DND-41 (cell line): ENCODE results near the gene ANTXR2.

Experiments used
- ATAC-seq: fragments of 200-7000 bp; cut with Tn5 transposase; 3 replicates; pipeline ENCODE4 v1.9.1; 2021; ENCODE audit warnings: low read depth; ENCODE audit not compliant: insufficient read depth
- DNase-seq: peaks from one replicate; pipeline ENCODE4 v3.0.0-alpha.2; 2020
- H2AFZ ChIP-seq: 2 replicates; pipeline ENCODE4 v1.6.0; 2012; ENCODE audit warnings: low read depth, low read length
- H3K27ac ChIP-seq: 2 replicates; pipeline ENCODE4 v1.5.1; 2012; ENCODE audit warnings: low read length, inconsistent platforms
- H3K27me3 ChIP-seq: fragments of 200-600 bp; sonication (generic); 2 replicates; pipeline ENCODE4 v1.6.0; 2012; ENCODE audit warnings: low read length, mild to moderate bottlenecking, inconsistent platforms; ENCODE audit not compliant: insufficient read depth, poor library complexity
- H3K36me3 ChIP-seq: 2 replicates; pipeline ENCODE4 v1.5.1; 2012; ENCODE audit warnings: low read length, inconsistent platforms; ENCODE audit not compliant: insufficient read depth
- H3K4me1 ChIP-seq: 2 replicates; pipeline ENCODE4 v1.5.1; 2012; ENCODE audit warnings: mild to moderate bottlenecking, low read length; ENCODE audit not compliant: insufficient read depth
- H3K4me2 ChIP-seq: 2 replicates; pipeline ENCODE4 v1.6.0; 2012; ENCODE audit warnings: mild to moderate bottlenecking, moderate library complexity, low read length, inconsistent platforms; ENCODE audit not compliant: insufficient read depth
- H3K4me3 ChIP-seq, 2 experiments: fragments of 200-600 bp in 1 of 2; shearing (Covaris generic) in 1 of 2; 2 replicates each; pipeline ENCODE4 v1.5.1; 2012 to 2016; ENCODE audit warnings: inconsistent platforms in 2 of 2, low read length in 2 of 2, mild to moderate bottlenecking in 2 of 2, low read depth in 1 of 2, moderate library complexity in 1 of 2
- H3K79me2 ChIP-seq: 2 replicates; pipeline ENCODE4 v1.6.0; 2012; ENCODE audit warnings: low read length, inconsistent platforms; ENCODE audit not compliant: insufficient read depth
- H3K9ac ChIP-seq: 2 replicates; pipeline ENCODE4 v1.6.0; 2012; ENCODE audit warnings: low read depth, mild to moderate bottlenecking, inconsistent platforms, low read length, moderate library complexity
- H3K9me3 ChIP-seq: 2 replicates; pipeline ENCODE4 v1.5.1; 2012; ENCODE audit warnings: low read length, moderate library complexity, mild to moderate bottlenecking, inconsistent platforms; ENCODE audit not compliant: insufficient read depth, severe bottlenecking
- H4K20me1 ChIP-seq: 2 replicates; pipeline ENCODE4 v1.6.0; 2012; ENCODE audit warnings: low read length; ENCODE audit not compliant: insufficient read depth
- CTCF ChIP-seq: IDR thresholded peaks from 2 replicates; pipeline ENCODE4 v1.5.1; 2012; ENCODE audit warnings: borderline replicate concordance, low read length, moderate library complexity, mild to moderate bottlenecking; ENCODE audit not compliant: poor library complexity, severe bottlenecking; ENCODE audit errors: extremely low read depth
- EZH2 ChIP-seq: IDR thresholded peaks from 3 replicates; pipeline ENCODE4 v1.6.1; 2012; ENCODE audit warnings: borderline replicate concordance, low read depth, mild to moderate bottlenecking, moderate library complexity, low read length, inconsistent platforms; ENCODE audit not compliant: severe bottlenecking

The ANTXR2 gene

GRCh38 chr4:79934660-79935059 lies 138.4 kb downstream of the ANTXR2 start:
- Histone ChIP-seq H3K27me3 (no peaks in the 10 kb centered on the region), H3K9ac (no peak overlapping the region), H3K36me3 (no peaks in the 10 kb centered on the region; the same call in 1 of the 2 replicates), H3K4me2 (no peak overlapping the region), H3K4me3 (no peak overlapping the region), H3K79me2 (no peaks in the 10 kb centered on the region), H3K4me1 (no peaks in the 10 kb centered on the region), H3K9me3 (no peaks in the 10 kb centered on the region), H2AFZ (no peak overlapping the region), H3K27ac (no peak overlapping the region), H4K20me1 (no peaks in the 10 kb centered on the region)
- no peak for DNase-seq
- no peak for TF ChIP-seq EZH2
- no peak for TF ChIP-seq CTCF
- ATAC-seq: no peak

- Histone ChIP-seq H3K4me1 (no peaks in the 10 kb centered on the region), H3K4me3 (no peak overlapping the region), H2AFZ (no peak overlapping the region), H3K79me2 (no peaks in the 10 kb centered on the region), H3K27me3 (no peaks in the 10 kb centered on the region), H3K9me3 (no peaks in the 10 kb centered on the region), H3K4me2 (no peak overlapping the region), H3K27ac (no peak overlapping the region), H3K36me3 (0 out of 2 replicates have a peak, but pooled peaks cover 5% of the 10 kb centered on the region), H3K9ac (no peak overlapping the region), H4K20me1 (no peaks in the 10 kb centered on the region)
- TF ChIP-seq CTCF (no peak), EZH2 (no peak)
- ATAC-seq (no peak), DNase-seq (no peak)
These were observed 145.1 kb downstream of the ANTXR2 start for GRCh38 chr4:79927931-79928330.

DNA sequence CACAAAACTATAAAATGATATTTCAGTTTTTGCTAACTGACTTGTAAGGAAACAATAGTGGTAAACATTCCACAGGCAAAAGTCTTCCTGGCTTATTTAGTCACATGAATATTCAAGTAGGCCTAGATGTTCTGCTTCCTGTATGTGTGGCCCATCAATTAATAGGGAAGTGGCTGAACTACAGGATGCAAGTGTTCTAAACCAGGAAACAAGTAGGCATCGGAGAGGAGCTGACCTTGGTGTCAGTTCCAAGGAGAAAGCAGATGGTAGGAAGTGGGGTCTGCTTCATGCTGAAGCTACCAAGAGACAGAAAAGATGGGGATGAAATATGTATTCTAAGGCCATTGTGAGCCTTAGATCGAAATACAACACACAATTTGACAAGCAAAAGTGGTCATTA lies 149.7 kb downstream of the ANTXR2 start:
- Histone ChIP-seq H3K9ac (no peak overlapping the region), H3K36me3 (0 out of 2 replicates have a peak, but pooled peaks cover 5% of the 10 kb centered on the region), H3K27me3 (no peaks in the 10 kb centered on the region), H3K4me3 (no peak overlapping the region), H2AFZ (no peak overlapping the region), H3K4me2 (no peak overlapping the region), H3K9me3 (no peaks in the 10 kb centered on the region), H3K4me1 (no peaks in the 10 kb centered on the region), H3K79me2 (no peaks in the 10 kb centered on the region), H3K27ac (0 out of 2 replicates have a peak overlapping the region, but pooled peaks have one; percentile 35), H4K20me1 (no peaks in the 10 kb centered on the region)
- TF ChIP-seq CTCF (no peak), EZH2 (no peak)
- no peak for ATAC-seq
- no peak for DNase-seq

- Histone ChIP-seq H4K20me1 (no peaks in the 10 kb centered on the region), H3K4me2 (no peak overlapping the region), H3K4me3 (no peak overlapping the region), H3K27me3 (no peaks in the 10 kb centered on the region), H3K4me1 (peaks cover 2% of the 10 kb centered on the region; the same call in 1 of the 2 replicates), H3K27ac (no peak overlapping the region), H3K9me3 (no peaks in the 10 kb centered on the region), H2AFZ (no peak overlapping the region), H3K9ac (no peak overlapping the region), H3K79me2 (no peaks in the 10 kb centered on the region), H3K36me3 (0 out of 2 replicates have a peak, but pooled peaks cover 3% of the 10 kb centered on the region)
- no peak for TF ChIP-seq EZH2
- no peak for TF ChIP-seq CTCF
- ATAC-seq: no peak
- no peak for DNase-seq
These were observed 151.0 kb downstream of the ANTXR2 start for GRCh38 chr4:79922011-79922410.
